ENCODE measurements around the gene PRKCQ.

The PRKCQ gene

GRCh38 chr10:6379015-6379776 is 200.9 kb downstream of the PRKCQ start:
- Histone ChIP-seq H3K4me1 (ENCODE audit: low read depth, poor library complexity, severe bottlenecking) (peaks cover 30% of the 10 kb centered on the region), H3K27ac (no peak overlapping the region), H3K27me3 (ENCODE audit: insufficient read depth, low read depth) (no peaks in the 10 kb centered on the region), H4K20me1 (ENCODE audit: insufficient read depth) (no peaks in the 10 kb centered on the region), H3K4me3 (IDR thresholded peaks at IDR 0.05; ENCODE audit: insufficient read depth, low read depth, low read length) (no peak overlapping the region), H3K79me2 (ENCODE audit: insufficient read depth, low read depth) (no peaks in the 10 kb centered on the region), H3K9ac (no peak overlapping the region), H3K36me3 (ENCODE audit: insufficient read depth) (no peaks in the 10 kb centered on the region), H3K4me2 (no peak overlapping the region), H2AFZ (ENCODE audit: low read depth) (no peak overlapping the region)
- no peak for TF ChIP-seq CTCF (conservative IDR thresholded peaks at IDR 0.05; ENCODE audit: low read depth, low read length)
